GM12873 (cell line): ENCODE data around the gene SLC25A21.

Experiments used
- TF ChIP-seq, protein P1 (sequence below): IDR thresholded peaks from 2 replicates; pipeline ENCODE4 v1.5.1; 2012; ENCODE audit warnings: low read depth, mild to moderate bottlenecking, moderate library complexity, low read length, control low read depth; ENCODE audit not compliant: insufficient read depth; ENCODE audit errors: missing control alignments

Gene SLC25A21

GRCh38 chr14:37037636-37038387 is 134.6 kb downstream of the SLC25A21 start:
- TF ChIP-seq, protein P1, sequence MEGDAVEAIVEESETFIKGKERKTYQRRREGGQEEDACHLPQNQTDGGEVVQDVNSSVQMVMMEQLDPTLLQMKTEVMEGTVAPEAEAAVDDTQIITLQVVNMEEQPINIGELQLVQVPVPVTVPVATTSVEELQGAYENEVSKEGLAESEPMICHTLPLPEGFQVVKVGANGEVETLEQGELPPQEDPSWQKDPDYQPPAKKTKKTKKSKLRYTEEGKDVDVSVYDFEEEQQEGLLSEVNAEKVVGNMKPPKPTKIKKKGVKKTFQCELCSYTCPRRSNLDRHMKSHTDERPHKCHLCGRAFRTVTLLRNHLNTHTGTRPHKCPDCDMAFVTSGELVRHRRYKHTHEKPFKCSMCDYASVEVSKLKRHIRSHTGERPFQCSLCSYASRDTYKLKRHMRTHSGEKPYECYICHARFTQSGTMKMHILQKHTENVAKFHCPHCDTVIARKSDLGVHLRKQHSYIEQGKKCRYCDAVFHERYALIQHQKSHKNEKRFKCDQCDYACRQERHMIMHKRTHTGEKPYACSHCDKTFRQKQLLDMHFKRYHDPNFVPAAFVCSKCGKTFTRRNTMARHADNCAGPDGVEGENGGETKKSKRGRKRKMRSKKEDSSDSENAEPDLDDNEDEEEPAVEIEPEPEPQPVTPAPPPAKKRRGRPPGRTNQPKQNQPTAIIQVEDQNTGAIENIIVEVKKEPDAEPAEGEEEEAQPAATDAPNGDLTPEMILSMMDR = no peak

DNA sequence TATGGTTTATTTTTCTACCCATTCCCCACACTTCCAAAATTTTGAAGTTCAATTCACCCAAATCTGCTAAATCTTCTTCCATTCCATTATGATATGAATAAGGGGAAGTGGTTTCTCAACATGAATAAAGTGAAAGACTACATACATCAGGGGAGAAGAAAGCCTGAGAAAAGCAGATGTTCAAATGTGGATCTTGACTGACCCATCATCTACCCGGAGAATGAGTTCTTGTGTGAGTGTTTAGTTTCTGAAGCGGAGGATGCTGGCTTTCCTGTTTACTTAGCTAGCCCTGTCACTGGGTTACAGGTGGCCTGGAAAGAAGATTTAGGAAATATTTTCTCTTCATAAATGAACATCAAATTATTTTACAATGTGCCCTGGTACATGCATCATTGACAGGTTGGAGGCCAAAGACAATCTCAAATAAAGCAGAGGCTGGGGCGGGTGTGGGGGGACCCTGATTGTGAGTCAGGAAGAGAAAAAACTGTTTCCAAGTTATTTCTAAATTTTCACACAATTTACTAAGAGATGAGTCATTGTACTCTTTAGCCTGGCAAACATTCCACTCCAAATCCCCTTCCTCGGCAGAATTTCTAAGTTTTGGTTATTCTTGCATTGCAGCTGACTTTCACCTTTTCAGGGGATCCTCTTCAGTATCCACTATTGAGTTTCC is 135.6 kb downstream of the SLC25A21 start:
- TF ChIP-seq, protein P1 = no peak

DNA sequence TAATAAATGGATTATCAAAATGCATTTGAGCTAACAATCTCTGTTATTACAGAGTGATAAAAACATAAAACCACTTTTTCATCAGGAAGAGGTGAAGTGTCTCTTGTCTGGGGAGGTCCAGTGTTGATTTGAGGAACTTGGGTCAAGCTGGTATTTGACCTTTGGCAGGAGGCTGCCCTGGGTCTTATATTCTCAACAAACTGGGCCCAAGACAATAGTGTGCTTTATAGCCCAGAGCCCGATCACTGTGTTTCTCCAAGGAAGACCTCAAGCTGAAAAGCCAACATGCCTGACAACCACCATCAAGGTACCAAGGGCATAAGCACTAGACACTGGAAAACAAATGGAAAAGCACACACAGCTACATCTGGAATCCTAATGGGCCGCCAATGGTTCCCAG is 137.0 kb downstream of the SLC25A21 start:
- TF ChIP-seq, protein P1 = no peak

- TF ChIP-seq, protein P1 = no peak
Observed at GRCh38 chr14:37034410-37035285, 137.8 kb downstream of the SLC25A21 start.

DNA sequence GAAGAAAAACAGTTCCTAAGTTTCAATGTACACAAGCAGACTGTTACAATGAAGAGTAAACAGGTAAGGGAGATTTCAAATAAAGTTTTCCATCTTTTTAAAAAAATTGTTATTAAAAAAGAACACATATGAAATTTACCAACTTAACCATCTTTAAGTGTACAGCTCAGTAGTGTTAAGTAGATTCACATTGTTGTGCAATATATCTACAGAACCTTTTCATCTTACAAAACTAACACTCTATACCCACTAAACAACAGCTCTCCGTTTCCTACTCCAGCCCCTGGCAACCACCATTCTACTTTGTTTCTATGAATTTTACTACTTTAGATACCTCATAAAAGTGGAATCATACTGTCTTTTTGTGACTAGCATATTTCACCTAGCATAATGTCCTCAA is 139.5 kb downstream of the SLC25A21 start:
- TF ChIP-seq, protein P1 = no peak

- TF ChIP-seq, protein P1 = no peak
Observed at GRCh38 chr14:37027188-37027824, 145.1 kb downstream of the SLC25A21 start.
